Fibroblast of lung (primary cell): ENCODE data around the gene PGAM2. TPM values are rescaled to one million over a fixed set of nuclear protein-coding genes. Genes with fewer than 3 reads are reported as not detected.

Experiments
- DNase-seq, 2 donors: peaks; one replicate each; pipeline versions ENCODE4 v3.0.0 to v3.0.0-alpha.2; 2010; ENCODE audit warnings: low read depth in 2 of 2
- H2AFZ ChIP-seq: 2 replicates; pipeline ENCODE4 v1.5.1; 2012; ENCODE audit warnings: low read length, control low read depth, inconsistent platforms
- H3K27ac ChIP-seq: 2 replicates; pipeline ENCODE4 v1.5.1; 2011; ENCODE audit warnings: low read length, control low read depth; ENCODE audit not compliant: insufficient read depth
- H3K27me3 ChIP-seq: 2 replicates; pipeline ENCODE4 v1.5.1; 2011; ENCODE audit warnings: mild to moderate bottlenecking, low read length; ENCODE audit not compliant: control insufficient read depth, insufficient read depth
- H3K36me3 ChIP-seq: 2 replicates; pipeline ENCODE4 v1.5.1; 2011; ENCODE audit warnings: low read length; ENCODE audit not compliant: control insufficient read depth, insufficient read depth
- H3K4me1 ChIP-seq: 2 replicates; pipeline ENCODE4 v1.5.1; 2011; ENCODE audit warnings: low read length; ENCODE audit not compliant: control insufficient read depth, insufficient read depth; ENCODE audit errors: extremely low read depth
- H3K4me2 ChIP-seq: 2 replicates; pipeline ENCODE4 v1.5.1; 2011; ENCODE audit warnings: low read length, control low read depth; ENCODE audit not compliant: insufficient read depth; ENCODE audit errors: extremely low read depth
- H3K4me3 ChIP-seq, 4 experiments: fragments of 200-600 bp in 1 of 4; sonication (generic) in 1 of 4; replicated peaks in 1 of 4; 2 replicates each; pipeline ENCODE4 v1.5.1; 2011 to 2016; ENCODE audit warnings: low read length in 4 of 4, low read depth in 3 of 4, mild to moderate bottlenecking in 3 of 4, control low read depth in 2 of 4, inconsistent platforms in 1 of 4, mixed read lengths in 1 of 4; ENCODE audit not compliant: insufficient read depth in 1 of 4; ENCODE audit errors: control extremely low read depth in 1 of 4
- H3K79me2 ChIP-seq: 2 replicates; pipeline ENCODE4 v1.5.1; 2012; ENCODE audit warnings: mild to moderate bottlenecking, low read length, inconsistent platforms; ENCODE audit not compliant: control insufficient read depth, insufficient read depth
- H3K9ac ChIP-seq: 2 replicates; pipeline ENCODE4 v1.5.1; 2011; ENCODE audit warnings: mild to moderate bottlenecking, low read length, control low read depth; ENCODE audit not compliant: insufficient read depth
- H3K9me3 ChIP-seq: 2 replicates; pipeline ENCODE4 v1.5.1; 2012; ENCODE audit warnings: low read depth, low read length; ENCODE audit not compliant: control insufficient read depth, insufficient read depth
- H4K20me1 ChIP-seq: 2 replicates; pipeline ENCODE4 v1.5.1; 2011; ENCODE audit warnings: low read length; ENCODE audit not compliant: control insufficient read depth, insufficient read depth; ENCODE audit errors: extremely low read depth
- EZH2 ChIP-seq: IDR thresholded peaks from 2 replicates; pipeline ENCODE4 v1.5.1; 2012; ENCODE audit warnings: low read length, control low read depth, mild to moderate bottlenecking; ENCODE audit errors: missing control alignments
- polyA plus RNA-seq, 2 donors: library from polyadenylated mRNA; depleted of rRNA in 1 of 2; stranded (reverse) in 1 of 2; unstranded in 1 of 2; fragments of >200 nt; gene quantifications; 2 replicates each; pipeline ENCODE4 v1.2.1, GENCODE V29; 2011 to 2012; ENCODE audit warnings: missing spikeins in 1 of 2
- total RNA-seq: library from RNA; depleted of rRNA; stranded (reverse); fragments of >200 nt; gene quantifications from 2 replicates; pipeline ENCODE4 v1.2.1, GENCODE V29; 2014
- TF ChIP-seq, protein P1 (sequence below), 2 donors: IDR thresholded peaks in 1 of 2; conservative IDR thresholded peaks in 1 of 2; 1 replicate in 1 of 2; 2 replicates in 1 of 2; pipeline ENCODE4 v1.5.1; 2011 to 2012; ENCODE audit warnings: low read length in 2 of 2, control low read depth in 1 of 2, inconsistent platforms in 1 of 2, low read depth in 1 of 2, mild to moderate bottlenecking in 1 of 2

Gene PGAM2
- total and polyA plus RNA-seq, 2 donors (not counting 1 experiment from before 2014, with no cell fraction given), result 0.33 TPM; not detected in 1

DNA sequence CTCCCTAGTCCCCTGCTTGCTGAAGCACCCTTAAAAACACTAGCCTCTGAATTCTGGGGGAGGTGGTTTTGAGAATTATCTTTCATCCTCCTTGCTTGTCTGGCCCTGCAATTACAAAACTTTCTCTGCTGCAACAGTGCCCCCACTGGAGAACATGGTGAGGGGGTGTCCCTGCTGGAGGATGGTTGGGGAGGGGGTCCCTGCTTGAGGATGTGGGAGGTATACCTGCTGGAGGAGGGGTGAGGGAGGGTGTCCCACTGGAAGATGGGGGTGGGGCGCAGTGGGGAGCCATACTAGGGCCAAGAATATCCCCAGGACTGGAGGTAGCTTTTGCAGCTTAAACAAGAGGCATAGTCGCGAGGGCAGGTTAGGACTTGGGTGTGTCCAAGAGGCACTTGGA, 20.2 kb upstream of the PGAM2 start:
- no peak for TF ChIP-seq EZH2
- TF ChIP-seq, protein P1, sequence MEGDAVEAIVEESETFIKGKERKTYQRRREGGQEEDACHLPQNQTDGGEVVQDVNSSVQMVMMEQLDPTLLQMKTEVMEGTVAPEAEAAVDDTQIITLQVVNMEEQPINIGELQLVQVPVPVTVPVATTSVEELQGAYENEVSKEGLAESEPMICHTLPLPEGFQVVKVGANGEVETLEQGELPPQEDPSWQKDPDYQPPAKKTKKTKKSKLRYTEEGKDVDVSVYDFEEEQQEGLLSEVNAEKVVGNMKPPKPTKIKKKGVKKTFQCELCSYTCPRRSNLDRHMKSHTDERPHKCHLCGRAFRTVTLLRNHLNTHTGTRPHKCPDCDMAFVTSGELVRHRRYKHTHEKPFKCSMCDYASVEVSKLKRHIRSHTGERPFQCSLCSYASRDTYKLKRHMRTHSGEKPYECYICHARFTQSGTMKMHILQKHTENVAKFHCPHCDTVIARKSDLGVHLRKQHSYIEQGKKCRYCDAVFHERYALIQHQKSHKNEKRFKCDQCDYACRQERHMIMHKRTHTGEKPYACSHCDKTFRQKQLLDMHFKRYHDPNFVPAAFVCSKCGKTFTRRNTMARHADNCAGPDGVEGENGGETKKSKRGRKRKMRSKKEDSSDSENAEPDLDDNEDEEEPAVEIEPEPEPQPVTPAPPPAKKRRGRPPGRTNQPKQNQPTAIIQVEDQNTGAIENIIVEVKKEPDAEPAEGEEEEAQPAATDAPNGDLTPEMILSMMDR (conservative IDR thresholded peaks at IDR 0.05 in 1 of 2, IDR thresholded peaks at IDR 0.05 in 1 of 2; ENCODE audit: low read depth in 1 of 2, low read length in 2 of 2), result peak in 1 of 2 donors; percentile 6
- peak overlapping the region; percentile 35 for H3K27ac ChIP-seq
- H3K79me2 ChIP-seq, result peaks cover 6% of the 10 kb centered on the region
- H4K20me1 ChIP-seq, result no peaks in the 10 kb centered on the region
- H3K4me3 ChIP-seq, result no peak overlapping the region
- no peaks in the 10 kb centered on the region for H3K9me3 ChIP-seq
- no peaks in the 10 kb centered on the region for H3K27me3 ChIP-seq
- no peak for DNase-seq
- no peak overlapping the region for H3K4me2 ChIP-seq
- H2AFZ ChIP-seq, result no peak overlapping the region
- H3K4me1 ChIP-seq, result peaks cover 14% of the 10 kb centered on the region
- H3K36me3 ChIP-seq, result no peaks in the 10 kb centered on the region
- H3K9ac ChIP-seq, result no peak overlapping the region

DNA sequence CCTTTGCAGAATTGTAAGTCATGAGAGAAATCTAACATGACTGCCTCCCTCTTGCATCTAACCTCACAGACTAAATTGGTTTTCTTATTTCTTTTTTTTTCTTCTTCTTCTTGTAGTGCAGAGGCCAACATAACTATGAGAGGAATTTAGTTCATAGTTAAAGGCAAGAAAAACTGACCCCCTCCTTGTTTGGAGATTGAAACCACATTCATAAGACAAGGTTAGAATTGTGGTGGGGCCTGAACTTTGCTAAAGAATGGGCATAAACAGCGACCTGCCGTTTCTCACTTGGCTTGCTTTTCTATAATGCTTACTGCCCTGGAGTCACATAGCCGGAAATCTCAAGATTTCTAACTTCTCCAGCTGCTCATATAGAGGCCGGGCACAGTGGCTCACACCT, 19.3 kb upstream of the PGAM2 start:
- H3K4me2 ChIP-seq, result no peak overlapping the region
- no peak overlapping the region for H2AFZ ChIP-seq
- H3K79me2 ChIP-seq, result peaks cover 6% of the 10 kb centered on the region
- H3K27ac ChIP-seq, result no peak overlapping the region
- no peak for TF ChIP-seq EZH2
- TF ChIP-seq, protein P1 (conservative IDR thresholded peaks at IDR 0.05 in 1 of 2, IDR thresholded peaks at IDR 0.05 in 1 of 2; ENCODE audit: low read depth in 1 of 2, low read length in 2 of 2), result no peak
- no peaks in the 10 kb centered on the region for H3K9me3 ChIP-seq
- H3K27me3 ChIP-seq, result no peaks in the 10 kb centered on the region
- H3K9ac ChIP-seq, result no peak overlapping the region
- DNase-seq, result peak in 1 of 2 donors; percentile 52
- peaks cover 3% of the 10 kb centered on the region for H3K36me3 ChIP-seq
- H3K4me3 ChIP-seq, result no peak overlapping the region
- H4K20me1 ChIP-seq, result no peaks in the 10 kb centered on the region
- peaks cover 14% of the 10 kb centered on the region for H3K4me1 ChIP-seq

DNA sequence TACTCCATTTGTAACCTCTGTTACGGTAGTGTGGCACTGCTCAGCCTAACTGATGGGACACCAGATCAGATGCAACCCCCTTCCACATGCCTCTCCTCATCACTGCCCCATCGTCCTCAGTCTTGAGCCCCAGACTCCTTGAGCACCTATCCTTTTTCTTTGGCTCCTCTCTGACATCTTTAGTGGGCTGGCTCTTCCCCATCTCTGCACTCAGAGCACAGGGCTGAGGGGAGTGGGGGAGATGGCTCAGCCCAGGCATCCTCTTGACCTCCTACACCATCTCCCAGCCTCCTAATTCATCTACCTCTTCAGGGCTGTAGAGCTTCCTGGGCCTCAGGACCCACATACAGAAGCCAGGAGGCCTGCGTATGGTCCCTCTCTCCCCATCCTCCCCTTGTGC, 18.4 kb upstream of the PGAM2 start:
- no peak for DNase-seq
- H2AFZ ChIP-seq, result no peak overlapping the region
- H3K9me3 ChIP-seq, result no peaks in the 10 kb centered on the region
- H4K20me1 ChIP-seq, result no peaks in the 10 kb centered on the region
- peaks cover 11% of the 10 kb centered on the region for H3K36me3 ChIP-seq
- no peak overlapping the region for H3K4me3 ChIP-seq
- no peak overlapping the region for H3K9ac ChIP-seq
- no peak overlapping the region for H3K27ac ChIP-seq
- H3K27me3 ChIP-seq, result no peaks in the 10 kb centered on the region
- H3K4me1 ChIP-seq, result peaks cover 12% of the 10 kb centered on the region
- no peak overlapping the region for H3K4me2 ChIP-seq
- TF ChIP-seq, protein P1 (conservative IDR thresholded peaks at IDR 0.05 in 1 of 2, IDR thresholded peaks at IDR 0.05 in 1 of 2; ENCODE audit: low read depth in 1 of 2, low read length in 2 of 2), result no peak
- no peak for TF ChIP-seq EZH2
- H3K79me2 ChIP-seq, result peaks cover 6% of the 10 kb centered on the region
